Esophagus squamous epithelium (tissue), 4 donors: ENCODE results near the gene USP9X.

Experiments used
- CTCF ChIP-seq, 6 experiments: fragments of 450-650 bp in 4 of 6; fragments of 200-600 bp in 2 of 6; sonication (generic) in 2 of 6; IDR thresholded peaks; one replicate each; pipeline ENCODE4 v1.5.1; 2016 to 2019; ENCODE audit warnings: antibody characterized with exemption in 6 of 6, mild to moderate bottlenecking in 4 of 6, moderate library complexity in 4 of 6
- POLR2A ChIP-seq, 4 donors: fragments of 450-650 bp; IDR thresholded peaks; one replicate each; pipeline ENCODE4 v1.6.1; 2017; ENCODE audit warnings: antibody characterized with exemption in 4 of 4, mild to moderate bottlenecking in 4 of 4, moderate library complexity in 3 of 4

- TF ChIP-seq CTCF (IDR thresholded peaks at IDR 0.05), result no peak
- TF ChIP-seq POLR2A (IDR thresholded peaks at IDR 0.05), result no peak
These were observed 188.4 kb downstream of the USP9X start for GRCh38 chrX:41273638-41274037.
